ENCODE results near the gene EMC10.

DNA sequence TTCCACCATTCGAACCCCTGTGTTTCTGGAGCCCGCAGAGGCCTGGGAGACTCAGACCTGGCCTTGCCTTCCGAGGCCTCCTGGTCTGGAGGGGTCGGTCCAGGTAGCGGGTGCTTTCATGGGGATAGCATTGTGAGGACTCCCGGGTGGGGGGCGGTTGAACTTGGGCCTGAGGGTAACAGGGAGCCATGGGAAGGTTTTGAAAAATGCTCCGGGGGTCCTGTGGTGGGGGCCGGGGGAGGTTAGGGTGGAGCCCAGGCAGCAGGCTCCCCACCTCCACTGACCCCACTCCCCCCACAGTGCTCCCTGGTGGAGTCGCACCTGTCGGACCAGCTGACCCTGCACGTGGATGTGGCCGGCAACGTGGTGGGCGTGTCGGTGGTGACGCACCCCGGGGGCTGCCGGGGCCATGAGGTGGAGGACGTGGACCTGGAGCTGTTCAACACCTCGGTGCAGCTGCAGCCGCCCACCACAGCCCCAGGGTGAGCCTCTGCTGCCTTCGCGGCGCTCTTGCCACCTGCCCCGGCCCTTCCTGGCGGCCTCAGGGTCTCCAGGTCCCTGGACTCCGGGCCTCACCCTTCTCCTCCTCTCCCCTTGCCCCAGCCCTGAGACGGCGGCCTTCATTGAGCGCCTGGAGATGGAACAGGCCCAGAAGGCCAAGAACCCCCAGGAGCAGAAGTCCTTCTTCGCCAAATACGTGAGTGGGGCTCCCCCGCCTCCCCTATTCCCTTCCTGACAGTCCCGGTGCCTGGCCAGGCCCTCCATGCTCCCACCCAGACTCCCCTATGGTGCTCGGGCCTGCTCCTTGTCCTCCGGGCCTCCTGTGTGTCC lies 4.2 kb downstream of the EMC10 start:
- TF ChIP-seq, protein P1, sequence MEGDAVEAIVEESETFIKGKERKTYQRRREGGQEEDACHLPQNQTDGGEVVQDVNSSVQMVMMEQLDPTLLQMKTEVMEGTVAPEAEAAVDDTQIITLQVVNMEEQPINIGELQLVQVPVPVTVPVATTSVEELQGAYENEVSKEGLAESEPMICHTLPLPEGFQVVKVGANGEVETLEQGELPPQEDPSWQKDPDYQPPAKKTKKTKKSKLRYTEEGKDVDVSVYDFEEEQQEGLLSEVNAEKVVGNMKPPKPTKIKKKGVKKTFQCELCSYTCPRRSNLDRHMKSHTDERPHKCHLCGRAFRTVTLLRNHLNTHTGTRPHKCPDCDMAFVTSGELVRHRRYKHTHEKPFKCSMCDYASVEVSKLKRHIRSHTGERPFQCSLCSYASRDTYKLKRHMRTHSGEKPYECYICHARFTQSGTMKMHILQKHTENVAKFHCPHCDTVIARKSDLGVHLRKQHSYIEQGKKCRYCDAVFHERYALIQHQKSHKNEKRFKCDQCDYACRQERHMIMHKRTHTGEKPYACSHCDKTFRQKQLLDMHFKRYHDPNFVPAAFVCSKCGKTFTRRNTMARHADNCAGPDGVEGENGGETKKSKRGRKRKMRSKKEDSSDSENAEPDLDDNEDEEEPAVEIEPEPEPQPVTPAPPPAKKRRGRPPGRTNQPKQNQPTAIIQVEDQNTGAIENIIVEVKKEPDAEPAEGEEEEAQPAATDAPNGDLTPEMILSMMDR (conservative IDR thresholded peaks at IDR 0.05; ENCODE audit: low read length) = no peak
- TF ChIP-seq EZH2phosphoT487 (IDR thresholded peaks at IDR 0.05; ENCODE audit: borderline replicate concordance, low read depth, low read length) = no peak
